ENCODE data around the gene LMAN1L. TPM values are rescaled to one million over a fixed set of nuclear protein-coding genes. Genes with fewer than 3 reads are reported as not detected.
A peak's percentile ranks its signal among the peaks of the same experiment; 100 is the strongest.

LMAN1L gene
- total RNA-seq, 1 experiment from 2014 or later = not detected

GRCh38 chr15:74779162-74779648, 33.4 kb upstream of the LMAN1L start:
- H3K36me3 Mint-ChIP-seq = no peaks in the 10 kb centered on the region
- POLR2A ChIA-PET = no interaction called here
- no peak for TF ChIP-seq ARID4B (CRISPR knock-in tag; IDR thresholded peaks at IDR 0.05; ENCODE audit: borderline replicate concordance)
- no peak for TF ChIP-seq ATF6 (CRISPR knock-in tag; IDR thresholded peaks at IDR 0.05)
- no peak for TF ChIP-seq ZNF317 (CRISPR knock-in tag; IDR thresholded peaks at IDR 0.05; ENCODE audit: borderline replicate concordance, low read depth)
- TF ChIP-seq AFF4 (CRISPR knock-in tag; IDR thresholded peaks at IDR 0.05; ENCODE audit: borderline replicate concordance) = no peak
- no peak for TF ChIP-seq NR3C1 (CRISPR knock-in tag; conservative IDR thresholded peaks at IDR 0.05; ENCODE audit: low read depth)
- ATAC-seq (no peak), DNase-seq (ENCODE audit: low spot score) (no peak)
- CTCF ChIA-PET = interaction anchor here (0.9 to 14.8 kb wide), 4 partner anchors 5 to 21 kb away, joined by 3 to 360 read pairs (median 190); partner anchors contain the start of gene CSK
- peaks cover 47% of the 10 kb centered on the region for H3K4me1 Mint-ChIP-seq
- H3K27me3 Mint-ChIP-seq (ENCODE audit: low read depth) = peaks cover 26% of the 10 kb centered on the region
- no peak overlapping the region for H3K27ac Mint-ChIP-seq
- no peak overlapping the region for H3K4me3 Mint-ChIP-seq
- no peaks in the 10 kb centered on the region for H3K9me3 Mint-ChIP-seq

- ChIA-PET POLR2A (interaction anchor here (1.7 kb wide), 1 partner anchor 21 kb away, joined by 5 read pairs; no protein-coding TSS in a partner anchor), CTCF (interaction anchor here (0.6 to 14.8 kb wide), 23 partner anchors 7 to 240 kb away, joined by 3 to 360 read pairs (median 3); partner anchors contain the start of genes ARID3B, CYP1A1 and SCAMP5)
- no peak for ATAC-seq
- H3K4me3 Mint-ChIP-seq = peak overlapping the region; percentile 83
- no peaks in the 10 kb centered on the region for H3K9me3 Mint-ChIP-seq
- no peak for DNase-seq (ENCODE audit: low spot score)
- H3K27ac Mint-ChIP-seq = no peak overlapping the region
- TF ChIP-seq IRF1 (CRISPR knock-in tag; IDR thresholded peaks at IDR 0.05) (no peak), KAT7 (CRISPR knock-in tag; IDR thresholded peaks at IDR 0.05; ENCODE audit: borderline replicate concordance) (no peak), ZNF532 (CRISPR knock-in tag; IDR thresholded peaks at IDR 0.05; ENCODE audit: borderline replicate concordance) (no peak)
- peaks cover 26% of the 10 kb centered on the region for H3K27me3 Mint-ChIP-seq (ENCODE audit: low read depth)
- H3K4me1 Mint-ChIP-seq = peaks cover 50% of the 10 kb centered on the region
- H3K36me3 Mint-ChIP-seq = no peaks in the 10 kb centered on the region
Measured at GRCh38 chr15:74780523-74781430, 31.9 kb upstream of the LMAN1L start.
